SU-DHL-6 (cell line): ENCODE measurements around the gene GRM8.

Source experiments
- EZH2phosphoT487 ChIP-seq: fragments of 200-600 bp; sonication (generic), shearing (Covaris generic); conservative IDR thresholded peaks from 2 replicates; pipeline ENCODE4 v1.6.1; 2018; ENCODE audit warnings: mild to moderate bottlenecking, antibody characterized with exemption, low read length, moderate library complexity, mixed read lengths
- TF ChIP-seq, protein P1 (sequence below): fragments of 200-600 bp; sonication (generic); IDR thresholded peaks from one replicate; pipeline ENCODE4 v1.5.1; 2017; ENCODE audit warnings: antibody characterized with exemption, mild to moderate bottlenecking, low read length, moderate library complexity; ENCODE audit not compliant: insufficient read depth, poor library complexity, severe bottlenecking

- TF ChIP-seq, protein P1, sequence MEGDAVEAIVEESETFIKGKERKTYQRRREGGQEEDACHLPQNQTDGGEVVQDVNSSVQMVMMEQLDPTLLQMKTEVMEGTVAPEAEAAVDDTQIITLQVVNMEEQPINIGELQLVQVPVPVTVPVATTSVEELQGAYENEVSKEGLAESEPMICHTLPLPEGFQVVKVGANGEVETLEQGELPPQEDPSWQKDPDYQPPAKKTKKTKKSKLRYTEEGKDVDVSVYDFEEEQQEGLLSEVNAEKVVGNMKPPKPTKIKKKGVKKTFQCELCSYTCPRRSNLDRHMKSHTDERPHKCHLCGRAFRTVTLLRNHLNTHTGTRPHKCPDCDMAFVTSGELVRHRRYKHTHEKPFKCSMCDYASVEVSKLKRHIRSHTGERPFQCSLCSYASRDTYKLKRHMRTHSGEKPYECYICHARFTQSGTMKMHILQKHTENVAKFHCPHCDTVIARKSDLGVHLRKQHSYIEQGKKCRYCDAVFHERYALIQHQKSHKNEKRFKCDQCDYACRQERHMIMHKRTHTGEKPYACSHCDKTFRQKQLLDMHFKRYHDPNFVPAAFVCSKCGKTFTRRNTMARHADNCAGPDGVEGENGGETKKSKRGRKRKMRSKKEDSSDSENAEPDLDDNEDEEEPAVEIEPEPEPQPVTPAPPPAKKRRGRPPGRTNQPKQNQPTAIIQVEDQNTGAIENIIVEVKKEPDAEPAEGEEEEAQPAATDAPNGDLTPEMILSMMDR, result no peak
- TF ChIP-seq EZH2phosphoT487, result no peak
These were observed 711.3 kb downstream of the GRM8 start for GRCh38 chr7:126541406-126541805.
